Activated CD4-positive, alpha-beta T cell treated with anti-CD3 and anti-CD28 coated beads for 4 hours (primary cell): ENCODE results near the gene CBX3.
"Not testable (repeated sequence)": the region's sequence is repeated elsewhere in the genome, so short reads cannot be mapped to it uniquely, and the experiment has no call there.

Experiments
- DNase-seq, 2 donors: peaks; one replicate each; pipeline ENCODE4 v3.0.0-alpha.2; 2020

Gene CBX3

GRCh38 chr7:26208040-26208439 lies 6.5 kb downstream of the CBX3 start:
- DNase-seq, result no peak

DNA sequence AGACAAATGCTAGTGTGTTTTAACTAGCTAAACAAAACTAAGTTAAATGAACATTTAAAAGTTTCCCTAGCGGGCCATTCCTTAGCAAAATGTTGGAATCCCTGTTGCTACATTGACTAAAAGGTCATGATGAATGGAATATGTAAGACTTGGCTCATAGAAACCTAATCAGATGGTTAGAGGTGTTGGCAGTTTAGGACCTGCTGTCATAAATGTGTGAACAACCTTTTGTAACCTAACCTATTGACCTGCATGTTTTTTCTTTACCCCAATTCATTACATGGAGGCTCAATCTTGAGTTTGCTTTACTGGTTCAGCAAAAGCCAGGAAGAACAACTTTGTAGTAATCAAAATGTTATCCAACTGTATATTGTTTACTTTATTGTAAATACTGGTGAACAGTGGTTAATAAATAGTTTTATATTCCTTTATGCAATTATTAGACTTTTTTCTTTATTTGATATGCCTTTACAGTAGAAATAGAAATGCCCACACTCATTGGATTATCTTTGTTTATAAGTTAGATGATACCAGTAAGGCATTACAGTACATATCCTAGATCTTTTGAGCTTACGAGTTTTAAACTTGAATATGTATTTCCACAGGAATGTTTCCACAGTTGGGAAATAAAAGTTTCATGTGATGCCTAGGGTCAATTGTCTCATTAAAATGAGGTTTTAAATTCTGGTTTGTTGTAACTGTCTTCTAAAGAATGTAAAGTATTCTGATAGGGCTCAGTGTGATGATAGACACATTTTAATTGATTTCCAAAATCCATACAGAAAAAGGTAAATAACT lies 11.6 kb downstream of the CBX3 start:
- DNase-seq, result no peak

DNA sequence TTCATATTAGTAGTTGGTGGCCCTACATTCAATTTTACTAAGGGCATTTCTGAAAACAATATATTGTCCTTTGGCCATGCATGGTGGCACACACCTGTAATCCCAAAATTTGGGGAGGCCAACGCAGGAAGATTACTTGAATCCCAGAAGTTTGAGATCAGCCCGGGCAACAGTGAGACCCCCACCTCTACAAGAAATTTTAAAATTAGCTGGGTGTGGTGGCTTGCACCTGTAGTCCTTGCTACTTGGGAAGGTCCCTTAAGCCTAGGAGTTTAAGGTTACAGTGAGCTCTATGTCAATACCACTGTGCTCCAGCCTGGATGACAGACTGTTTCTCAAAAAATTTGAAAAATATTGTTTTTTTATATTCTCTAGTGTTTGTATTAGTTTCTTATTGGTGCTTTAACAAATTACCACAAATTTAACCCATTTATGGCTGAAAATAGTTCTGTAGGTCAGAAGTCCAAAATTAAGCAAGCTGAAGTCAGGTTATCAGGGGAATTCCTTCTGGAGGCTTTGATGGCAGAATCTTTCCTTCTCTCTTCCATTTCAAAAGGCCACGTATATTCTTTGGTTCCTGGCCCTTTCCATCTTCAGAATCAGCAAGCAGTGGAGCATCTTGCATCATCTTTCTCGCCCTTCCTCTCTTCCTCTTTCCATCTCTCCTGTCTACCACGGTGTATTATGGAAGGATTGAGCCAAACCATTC lies 12.4 kb downstream of the CBX3 start:
- no peak for DNase-seq

DNA sequence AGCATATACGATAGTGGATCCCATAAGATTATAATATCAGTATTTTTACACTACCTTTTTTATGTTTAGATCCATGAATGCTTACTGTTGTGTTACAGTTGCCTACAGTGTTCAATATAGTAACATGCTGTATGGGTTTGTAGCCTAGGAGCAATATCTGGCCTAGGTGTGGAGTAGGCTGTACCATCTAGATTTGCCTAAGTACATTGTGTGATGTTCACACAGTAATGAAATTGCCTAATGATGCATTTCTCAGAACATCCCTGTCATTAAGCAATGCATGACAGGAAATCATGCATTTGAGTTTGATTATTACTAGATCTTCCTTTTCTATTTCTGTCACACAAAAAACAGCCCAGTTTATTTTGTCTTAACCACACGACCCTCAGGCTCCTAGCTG lies 14.5 kb downstream of the CBX3 start:
- no peak for DNase-seq

DNA sequence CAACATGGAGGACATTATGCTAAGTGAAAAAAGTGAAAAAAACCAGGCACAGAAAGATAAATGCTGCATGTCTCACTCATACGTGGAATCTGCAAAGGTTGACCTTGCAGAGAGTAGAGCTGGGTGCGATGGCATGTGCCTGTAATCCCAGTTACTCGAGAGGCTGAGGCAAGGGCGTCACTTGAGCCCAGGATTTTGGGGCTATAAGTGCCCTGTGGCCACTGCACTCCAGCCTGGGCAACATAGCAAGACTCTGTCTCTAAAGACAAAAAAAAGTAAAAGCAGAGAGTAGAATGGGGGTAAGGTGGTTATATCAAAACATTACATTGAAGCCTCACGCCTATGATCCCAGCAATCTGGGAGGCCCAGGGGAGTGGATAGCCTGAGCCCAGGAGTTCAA lies 22.8 kb downstream of the CBX3 start:
- DNase-seq, result no peak

GRCh38 chr7:26227987-26228386 lies 26.4 kb downstream of the CBX3 start:
- DNase-seq, result no peak

- no peak for DNase-seq
Measured at GRCh38 chr7:26233902-26234511, 32.5 kb downstream of the CBX3 start.

GRCh38 chr7:26237035-26237807 lies 35.7 kb downstream of the CBX3 start:
- no peak for DNase-seq

GRCh38 chr7:26238032-26238431 lies 36.5 kb downstream of the CBX3 start:
- no peak for DNase-seq

GRCh38 chr7:26245150-26245549 lies 43.6 kb downstream of the CBX3 start:
- no peak for DNase-seq

DNA sequence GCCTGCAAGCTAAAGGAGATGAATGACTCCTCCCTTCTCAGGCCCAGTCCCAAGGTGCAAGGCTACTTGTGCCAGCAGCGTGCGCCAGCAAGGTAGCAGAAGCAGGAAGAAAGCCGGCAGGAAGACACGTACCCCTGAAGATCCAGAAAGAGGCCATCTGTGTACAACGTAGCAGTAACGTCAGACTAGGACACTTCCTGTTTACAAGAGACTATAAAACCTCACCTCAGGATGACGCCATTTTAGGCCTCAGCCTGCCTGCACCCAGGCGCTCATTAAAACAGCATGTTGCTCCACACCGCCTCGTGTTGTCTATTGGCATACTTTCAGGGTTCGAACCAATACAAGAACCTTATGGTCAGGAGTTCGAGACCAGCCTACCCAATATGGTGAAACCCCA lies 48.7 kb downstream of the CBX3 start:
- DNase-seq, result no peak

DNA sequence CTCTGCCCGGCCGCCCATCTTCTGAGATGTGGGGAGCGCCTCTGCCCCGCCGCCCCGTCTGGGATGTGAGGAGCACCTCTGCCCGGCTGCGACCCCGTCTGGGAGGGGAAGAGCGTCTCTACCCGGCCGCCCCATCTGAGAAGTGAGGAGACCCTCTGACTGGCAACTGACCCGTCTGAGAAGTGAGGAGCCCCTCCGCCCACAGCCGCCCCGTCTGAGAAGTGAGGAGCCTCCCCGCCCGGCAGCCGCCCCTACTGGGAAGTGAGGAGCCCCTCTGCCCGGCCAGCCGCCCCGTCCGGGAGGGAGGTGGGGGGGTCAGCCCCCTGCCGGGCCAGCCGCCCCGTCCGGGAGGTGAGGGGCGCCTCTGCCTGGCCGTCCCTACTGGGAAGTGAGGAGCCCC lies 60.3 kb downstream of the CBX3 start:
- not testable (repeated sequence) for DNase-seq
